GM19023 (cell line): ENCODE data around the gene MLH1.

Source experiments
- ATAC-seq: cut with Tn5 transposase; IDR thresholded peaks from one replicate; pipeline ENCODE4 v1.9.1; 2021; ENCODE audit warnings: mild to moderate bottlenecking, moderate library complexity; ENCODE audit not compliant: unreplicated experiment

MLH1 gene

DNA sequence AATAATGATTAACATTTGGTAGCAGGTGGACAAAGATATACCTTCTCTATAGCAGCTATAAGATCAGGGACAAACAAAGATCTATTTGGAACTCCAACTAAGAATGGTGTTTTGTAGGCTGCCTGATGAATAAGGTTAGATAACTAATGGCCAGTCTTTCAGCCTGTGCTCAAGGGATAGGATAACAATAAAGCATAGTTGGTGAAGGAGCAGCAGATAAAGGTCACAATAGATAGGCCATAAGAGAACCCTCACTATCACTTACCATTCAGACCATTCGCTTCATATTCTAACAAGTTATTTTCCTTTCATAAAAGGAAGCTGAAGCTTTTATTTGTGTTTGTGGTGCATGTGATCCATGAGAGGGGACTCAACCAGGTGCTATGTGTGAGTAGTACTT lies 20.2 kb upstream of the MLH1 start:
- no peak for ATAC-seq

DNA sequence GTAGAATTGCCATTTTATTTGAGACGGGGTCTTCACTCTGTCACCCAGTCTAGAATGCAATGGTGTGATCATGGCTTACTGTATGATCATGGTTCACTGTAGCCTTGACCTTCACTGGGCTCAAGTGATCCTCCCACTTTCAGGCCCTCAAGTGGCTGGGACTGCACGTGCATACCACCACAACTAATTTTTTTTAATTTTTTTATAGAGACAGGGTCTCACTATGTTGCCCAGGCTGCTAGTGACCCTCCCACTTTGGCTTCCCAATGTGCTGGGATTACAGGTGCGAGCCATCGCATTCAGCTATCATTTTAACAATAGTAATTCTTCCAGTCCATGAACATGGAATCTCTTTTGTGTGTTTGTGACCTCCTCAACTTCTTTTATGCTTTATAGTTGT lies 12.3 kb upstream of the MLH1 start:
- ATAC-seq: no peak

DNA sequence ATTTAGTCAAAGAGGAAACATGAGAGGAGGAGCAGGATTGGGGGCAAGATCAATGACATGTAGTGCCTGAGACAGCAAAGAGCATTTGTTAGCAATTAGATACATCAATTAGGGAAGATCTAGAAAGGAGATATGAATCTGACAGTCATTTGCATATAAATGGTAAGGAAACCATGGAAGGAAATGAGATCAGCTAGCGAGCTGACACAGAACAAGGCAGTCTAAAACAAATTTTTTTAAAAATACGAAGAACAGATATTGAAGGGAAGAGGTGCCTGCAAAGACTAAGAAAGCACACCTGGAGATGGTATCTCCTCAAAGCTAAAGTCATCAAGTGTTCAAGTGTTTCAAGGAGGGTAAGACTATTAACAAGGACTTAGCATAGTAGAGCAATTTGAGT lies 5.0 kb upstream of the MLH1 start:
- ATAC-seq: no peak

DNA sequence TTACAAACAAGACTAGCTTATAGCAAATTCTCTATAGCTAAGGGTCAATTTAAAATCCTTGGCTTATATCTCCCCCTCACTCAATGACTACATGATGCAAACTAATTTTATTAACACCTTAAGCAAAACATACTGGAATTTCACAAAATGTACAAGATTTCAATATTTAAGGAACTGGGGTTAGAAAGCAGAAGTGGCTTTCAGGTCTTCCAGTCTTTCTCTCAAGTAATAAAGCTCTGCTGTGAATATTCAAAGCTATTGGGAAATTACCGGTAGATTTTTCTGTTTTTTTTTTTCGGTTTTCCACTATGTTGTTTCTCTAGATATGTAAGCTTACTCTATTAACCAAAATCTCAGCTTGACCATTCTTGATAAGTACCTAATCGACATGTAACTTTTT lies 4.3 kb upstream of the MLH1 start:
- ATAC-seq: no peak

DNA sequence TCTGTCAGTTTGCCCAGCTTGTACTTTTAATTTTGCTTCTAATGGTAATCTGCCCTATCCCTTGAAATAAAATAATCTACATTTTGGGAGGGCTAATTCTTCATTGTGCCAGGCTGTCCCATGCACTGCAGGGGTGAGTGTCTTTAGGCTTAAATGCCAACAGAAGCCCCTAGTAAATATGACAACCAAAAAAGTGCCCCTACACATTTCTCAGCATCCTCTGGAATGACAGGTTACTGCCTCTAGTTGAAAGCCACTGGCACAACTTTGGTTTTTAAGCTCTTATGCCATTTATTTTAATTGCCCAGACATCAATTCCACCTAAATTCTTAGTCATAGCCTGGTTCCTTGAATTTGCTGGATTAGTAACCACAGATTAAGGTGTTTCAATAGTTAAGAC lies 3.8 kb upstream of the MLH1 start:
- ATAC-seq: no peak

DNA sequence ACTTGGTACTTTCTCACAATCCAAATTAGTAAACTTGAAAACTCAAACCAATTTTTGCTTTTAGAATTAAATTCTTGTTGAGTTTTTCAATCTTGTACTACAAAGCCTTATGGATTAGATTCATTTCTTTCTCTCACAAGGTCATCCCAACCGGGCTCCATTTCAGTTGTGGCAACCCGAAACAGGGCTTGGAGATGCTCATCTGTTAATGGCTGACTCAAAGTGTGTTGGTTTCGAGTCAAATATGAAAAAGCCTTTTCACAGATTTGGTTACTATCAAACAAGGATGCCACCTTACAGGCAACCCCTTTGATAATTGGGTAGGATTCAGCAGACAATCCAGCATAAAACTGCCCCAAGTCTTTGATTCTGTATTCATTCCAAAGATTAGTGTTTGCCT lies 2.2 kb upstream of the MLH1 start:
- ATAC-seq: no peak

DNA sequence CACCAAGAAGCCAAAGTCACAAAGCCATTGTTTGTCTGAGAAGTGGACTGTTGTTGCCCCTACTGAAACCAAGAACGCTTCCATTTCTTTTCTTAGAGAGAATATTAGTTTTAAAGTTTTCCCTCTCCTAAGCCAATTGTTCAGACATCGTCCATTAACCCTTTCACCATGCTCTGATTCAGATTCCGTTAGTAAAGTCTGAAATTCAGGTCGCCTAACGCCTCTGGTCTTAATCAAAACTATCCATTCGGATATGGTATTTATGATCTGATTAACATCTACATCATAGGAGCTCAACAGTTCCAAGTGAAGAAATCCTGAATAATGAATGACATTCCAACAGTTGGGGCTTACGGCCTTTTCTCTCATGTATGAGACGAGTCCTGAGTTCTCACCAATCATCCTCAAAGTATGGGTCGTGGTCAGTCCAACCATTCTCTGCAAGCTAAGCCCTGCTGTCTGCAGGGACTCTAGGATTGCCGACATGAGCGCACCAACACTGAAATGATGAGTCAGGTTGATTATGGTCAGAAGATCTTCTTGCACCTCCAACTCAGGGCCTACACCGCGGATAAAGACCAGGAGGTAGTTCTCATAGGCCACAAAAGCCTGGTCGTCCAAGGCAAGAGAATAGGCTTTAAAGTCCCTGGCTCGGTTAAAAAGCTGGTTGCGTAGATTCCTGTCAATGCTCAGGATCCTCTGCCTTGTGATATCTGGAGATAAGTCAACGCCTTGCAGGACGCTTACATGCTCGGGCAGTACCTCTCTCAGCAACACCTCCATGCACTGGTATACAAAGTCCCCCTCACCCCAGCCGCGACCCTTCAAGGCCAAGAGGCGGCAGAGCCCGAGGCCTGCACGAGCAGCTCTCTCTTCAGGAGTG lies 1.2 kb upstream of the MLH1 start:
- no peak for ATAC-seq

DNA sequence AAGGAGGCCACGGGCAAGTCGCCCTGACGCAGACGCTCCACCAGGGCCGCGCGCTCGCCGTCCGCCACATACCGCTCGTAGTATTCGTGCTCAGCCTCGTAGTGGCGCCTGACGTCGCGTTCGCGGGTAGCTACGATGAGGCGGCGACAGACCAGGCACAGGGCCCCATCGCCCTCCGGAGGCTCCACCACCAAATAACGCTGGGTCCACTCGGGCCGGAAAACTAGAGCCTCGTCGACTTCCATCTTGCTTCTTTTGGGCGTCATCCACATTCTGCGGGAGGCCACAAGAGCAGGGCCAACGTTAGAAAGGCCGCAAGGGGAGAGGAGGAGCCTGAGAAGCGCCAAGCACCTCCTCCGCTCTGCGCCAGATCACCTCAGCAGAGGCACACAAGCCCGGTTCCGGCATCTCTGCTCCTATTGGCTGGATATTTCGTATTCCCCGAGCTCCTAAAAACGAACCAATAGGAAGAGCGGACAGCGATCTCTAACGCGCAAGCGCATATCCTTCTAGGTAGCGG lies 452 bp upstream of the MLH1 start, which contains the start of gene EPM2AIP1:
TSS of gene EPM2AIP1 (minus strand) at position 326 of the 520 bp plus-strand sequence. CDS start at position 272, 54 bp downstream.
- peak; percentile 84 for ATAC-seq

DNA sequence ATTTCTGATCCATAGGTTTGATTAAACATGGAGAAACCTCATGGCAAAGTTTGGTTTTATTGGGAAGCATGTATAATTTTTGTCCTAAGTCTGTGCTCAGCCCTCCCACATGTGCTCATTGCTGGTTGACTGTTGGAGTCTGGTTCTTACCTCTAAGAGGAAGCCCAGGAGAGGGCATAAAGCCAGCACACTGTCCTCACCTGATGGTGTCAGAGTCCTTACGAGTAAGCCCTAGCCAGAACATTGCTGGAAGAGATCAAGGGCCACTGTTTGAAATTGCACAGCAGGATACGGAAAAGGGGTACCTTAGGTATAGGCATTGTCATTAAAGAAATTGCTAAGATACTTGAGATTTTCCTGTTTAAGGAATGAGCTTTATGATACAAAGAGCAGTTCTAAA lies 21.3 kb downstream of the MLH1 start:
- ATAC-seq: no peak

DNA sequence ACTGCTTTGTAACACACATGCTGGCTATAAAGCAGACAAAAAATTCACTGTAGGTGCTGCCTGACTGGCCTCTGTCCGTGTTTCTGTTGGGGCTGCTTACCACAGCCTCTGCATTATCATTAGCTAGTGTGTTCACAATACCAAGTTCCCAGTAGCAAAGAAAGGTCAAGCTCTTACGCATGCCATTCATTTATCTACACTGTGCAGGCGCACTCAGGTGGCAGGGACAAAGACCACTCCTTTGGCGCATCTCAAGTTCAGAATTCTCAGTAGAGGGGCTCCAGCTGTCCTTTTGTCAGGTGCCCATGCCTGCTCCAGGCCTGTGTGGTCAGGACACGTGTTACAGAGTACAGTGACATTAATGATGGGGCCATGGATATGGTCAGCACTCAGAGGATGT lies 22.3 kb downstream of the MLH1 start:
- ATAC-seq: no peak

DNA sequence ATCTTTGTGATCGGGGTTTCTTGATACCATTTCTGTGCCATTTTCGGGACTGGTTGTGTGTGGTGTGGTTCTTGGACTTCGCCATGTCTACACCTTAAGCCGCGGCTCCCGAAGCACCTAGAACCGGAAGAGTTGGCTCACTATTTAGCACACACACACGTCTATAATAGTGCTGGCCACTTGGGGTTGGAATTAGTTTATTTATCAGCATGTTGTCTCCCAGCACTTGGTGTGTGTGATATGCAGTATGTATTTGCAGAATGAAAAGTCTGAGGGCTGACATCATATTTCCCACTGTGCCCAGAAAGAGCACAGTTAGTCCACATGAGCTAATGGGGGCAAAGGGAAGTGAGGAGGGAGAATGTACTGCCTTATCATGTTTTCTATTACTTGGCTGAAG lies 23.6 kb downstream of the MLH1 start:
- no peak for ATAC-seq

DNA sequence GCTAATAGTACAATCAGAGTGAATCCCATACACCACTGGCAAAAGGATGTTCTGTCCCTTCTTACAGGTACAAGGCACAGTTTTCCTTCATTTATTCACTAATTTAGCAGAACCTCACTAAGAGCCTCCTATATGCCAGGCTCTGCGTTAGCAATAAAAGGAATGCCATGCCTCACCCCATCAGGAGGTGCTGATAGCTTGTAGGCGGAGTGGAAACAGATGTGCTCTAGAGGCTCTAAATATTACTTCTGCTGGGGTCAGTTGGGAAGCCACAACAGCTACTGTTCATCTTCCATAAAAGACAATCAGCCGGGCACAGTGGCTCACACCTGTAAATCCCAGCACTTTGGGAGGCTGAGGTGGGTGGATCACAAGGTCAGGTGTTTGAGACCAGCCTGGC lies 24.4 kb downstream of the MLH1 start:
- ATAC-seq: no peak

DNA sequence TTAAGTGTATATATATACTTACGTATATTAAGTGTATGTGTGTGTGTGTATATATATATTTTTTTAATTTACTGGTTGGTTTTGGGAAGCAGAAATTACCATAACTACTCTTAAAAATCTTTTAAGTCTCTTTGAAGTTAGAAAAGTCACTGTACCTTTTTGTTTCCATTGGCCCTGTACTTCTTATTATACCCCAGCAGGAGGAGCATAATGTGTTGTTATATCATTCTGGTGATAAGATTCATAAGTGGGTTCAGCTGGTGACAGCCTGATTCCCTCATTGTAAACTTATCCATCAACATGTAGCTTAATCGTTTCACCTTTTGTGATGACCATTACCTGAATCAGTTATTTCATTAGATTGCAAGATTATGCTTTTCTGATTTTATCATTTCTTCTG lies 30.8 kb downstream of the MLH1 start:
- ATAC-seq: no peak

DNA sequence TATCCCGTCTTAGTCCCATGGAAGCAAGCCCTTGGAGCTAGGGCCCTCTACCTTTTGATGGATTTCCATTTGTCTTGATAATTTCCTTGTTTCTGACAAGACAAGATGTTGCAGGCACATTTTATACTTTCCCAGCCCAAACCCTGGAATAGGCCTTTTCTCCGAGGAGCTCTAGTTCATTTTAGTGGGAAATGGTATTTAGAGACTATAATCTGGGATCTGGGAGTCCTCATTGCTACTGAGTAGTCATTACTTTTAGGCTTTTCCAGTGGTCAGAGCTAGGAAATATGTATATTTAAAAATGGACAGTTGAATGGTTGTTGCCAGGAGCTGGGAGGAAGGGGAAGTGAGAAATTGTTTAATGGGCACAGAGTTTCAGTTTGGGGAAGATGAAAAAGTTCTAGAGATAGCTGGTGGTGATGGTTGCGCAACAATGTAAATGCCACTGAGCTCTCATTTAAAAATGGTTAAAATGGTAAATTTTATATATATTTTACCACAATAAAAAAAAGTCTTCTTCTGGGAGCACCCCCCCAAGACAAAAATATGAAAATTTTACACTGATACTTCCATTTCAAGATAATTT lies 31.6 kb downstream of the MLH1 start:
- no peak for ATAC-seq

DNA sequence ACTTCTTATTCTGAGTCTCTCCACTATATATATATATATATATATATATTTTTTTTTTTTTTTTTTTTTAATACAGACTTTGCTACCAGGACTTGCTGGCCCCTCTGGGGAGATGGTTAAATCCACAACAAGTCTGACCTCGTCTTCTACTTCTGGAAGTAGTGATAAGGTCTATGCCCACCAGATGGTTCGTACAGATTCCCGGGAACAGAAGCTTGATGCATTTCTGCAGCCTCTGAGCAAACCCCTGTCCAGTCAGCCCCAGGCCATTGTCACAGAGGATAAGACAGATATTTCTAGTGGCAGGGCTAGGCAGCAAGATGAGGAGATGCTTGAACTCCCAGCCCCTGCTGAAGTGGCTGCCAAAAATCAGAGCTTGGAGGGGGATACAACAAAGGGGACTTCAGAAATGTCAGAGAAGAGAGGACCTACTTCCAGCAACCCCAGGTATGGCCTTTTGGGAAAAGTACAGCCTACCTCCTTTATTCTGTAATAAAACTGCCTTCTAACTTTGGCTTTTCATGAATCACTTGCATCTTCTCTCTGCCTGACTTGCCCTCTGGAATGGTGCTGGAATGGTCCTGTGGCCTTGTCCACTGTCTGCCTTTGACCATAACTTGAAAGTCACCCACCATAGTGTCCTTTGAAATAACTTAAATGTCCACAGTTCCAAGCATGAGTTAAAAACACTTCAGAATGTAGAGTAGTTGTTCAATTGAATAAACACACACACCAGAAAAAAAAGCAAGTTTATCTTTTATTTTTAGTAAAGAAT lies 32.4 kb downstream of the MLH1 start:
- no peak for ATAC-seq

DNA sequence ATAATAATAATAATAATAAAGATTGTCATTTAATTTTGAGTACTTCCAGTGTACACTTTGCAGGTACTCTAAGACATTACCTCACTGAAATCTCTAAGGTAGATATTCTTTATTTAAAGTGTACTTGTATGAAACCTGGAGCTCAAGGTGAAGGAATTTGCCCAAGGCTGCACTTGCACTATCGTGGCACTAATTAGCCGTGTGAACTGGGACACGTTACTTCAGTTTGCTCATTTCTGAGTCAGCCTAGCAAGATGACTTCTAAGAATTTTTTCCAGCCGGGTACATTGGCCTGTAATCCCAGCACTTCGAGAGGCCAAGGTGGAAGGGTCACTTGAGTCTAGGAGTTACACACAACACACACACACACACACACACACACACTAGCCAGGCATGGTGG lies 33.5 kb downstream of the MLH1 start:
- ATAC-seq: no peak

DNA sequence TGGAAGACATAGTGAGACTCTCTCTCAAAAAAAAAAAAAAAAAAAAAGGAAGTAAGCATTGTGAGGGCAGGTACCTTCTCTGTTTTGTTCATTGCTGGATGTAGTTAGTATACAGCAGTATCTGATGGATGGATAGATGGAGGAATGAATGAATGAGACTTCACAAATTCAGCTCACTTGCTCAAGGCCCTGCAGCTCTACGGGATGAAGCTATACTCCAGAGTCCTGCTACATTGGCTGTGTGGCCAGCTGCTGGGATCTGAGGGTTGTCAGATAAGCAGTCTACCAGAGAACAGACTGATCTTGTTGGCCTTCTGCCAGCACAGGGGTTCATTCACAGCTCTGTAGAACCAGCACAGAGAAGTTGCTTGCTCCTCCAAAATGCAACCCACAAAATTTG lies 35.0 kb downstream of the MLH1 start:
- ATAC-seq: no peak

DNA sequence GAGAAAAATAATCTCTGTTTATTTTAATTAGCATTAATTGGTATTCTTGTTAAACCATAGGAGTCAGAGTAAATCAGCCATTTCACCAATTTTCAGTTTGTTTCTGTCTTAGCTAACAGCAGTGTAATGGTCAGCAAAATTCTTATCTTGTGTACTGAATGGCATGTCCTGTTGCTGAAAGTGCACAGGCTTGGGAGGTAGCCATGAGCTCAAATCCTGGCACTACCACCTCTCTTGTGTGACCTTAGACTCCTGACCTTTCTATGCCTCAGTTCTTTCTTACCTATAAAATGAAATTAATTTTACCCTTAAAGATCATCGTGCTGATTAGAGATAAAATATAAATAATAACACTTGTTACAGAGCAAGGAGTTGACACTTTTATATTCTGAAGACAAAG lies 35.8 kb downstream of the MLH1 start:
- ATAC-seq: no peak

DNA sequence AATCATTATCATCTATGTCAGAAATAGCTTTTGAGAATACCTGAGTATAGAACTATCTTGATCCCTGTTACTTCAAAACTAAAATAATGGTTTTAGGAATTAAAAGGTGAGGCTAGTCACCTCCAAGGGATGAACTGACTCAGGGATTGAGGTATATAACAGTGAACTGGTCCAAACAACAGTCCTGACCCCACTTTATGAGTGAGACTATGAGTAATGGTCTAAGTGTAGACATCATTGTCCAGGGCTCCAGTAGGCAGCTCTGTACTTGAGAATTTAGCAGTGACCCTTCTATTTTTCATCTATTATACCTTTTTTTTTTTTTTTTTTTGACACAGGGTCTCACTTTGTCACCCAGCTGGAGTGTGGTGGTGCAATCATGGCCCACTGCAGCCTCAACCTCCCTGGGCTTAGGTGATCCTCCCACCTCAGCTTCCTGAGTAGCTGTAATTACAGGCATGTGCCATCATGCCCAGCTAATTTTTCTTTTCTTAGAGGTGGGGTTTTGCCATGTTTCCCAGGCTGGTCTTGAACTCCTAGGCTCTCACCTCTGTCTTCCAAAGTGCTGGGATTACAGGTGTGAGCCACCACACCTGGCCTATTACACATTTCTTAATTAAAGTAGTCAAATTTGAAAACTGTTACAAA lies 36.3 kb downstream of the MLH1 start:
- ATAC-seq: no peak

DNA sequence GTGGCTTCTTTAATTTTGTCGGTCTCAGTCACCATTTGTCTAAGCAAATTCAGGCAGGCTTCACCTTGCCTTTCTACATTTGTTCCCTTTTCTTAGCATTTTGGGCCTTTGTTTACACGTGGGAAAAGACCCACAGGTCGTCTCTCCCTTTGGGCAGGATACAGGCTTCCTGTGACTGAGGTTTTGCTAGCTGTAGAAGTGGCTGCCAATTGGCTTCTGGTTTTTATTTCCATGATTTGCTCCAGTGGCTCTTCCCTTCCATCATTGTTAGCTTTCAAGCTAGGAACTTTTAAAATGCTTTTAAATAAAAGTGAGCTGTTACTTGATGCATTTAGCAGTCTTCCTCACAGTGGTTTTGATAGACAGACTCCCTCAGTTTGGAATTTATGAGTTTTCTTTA lies 37.3 kb downstream of the MLH1 start:
- no peak for ATAC-seq

DNA sequence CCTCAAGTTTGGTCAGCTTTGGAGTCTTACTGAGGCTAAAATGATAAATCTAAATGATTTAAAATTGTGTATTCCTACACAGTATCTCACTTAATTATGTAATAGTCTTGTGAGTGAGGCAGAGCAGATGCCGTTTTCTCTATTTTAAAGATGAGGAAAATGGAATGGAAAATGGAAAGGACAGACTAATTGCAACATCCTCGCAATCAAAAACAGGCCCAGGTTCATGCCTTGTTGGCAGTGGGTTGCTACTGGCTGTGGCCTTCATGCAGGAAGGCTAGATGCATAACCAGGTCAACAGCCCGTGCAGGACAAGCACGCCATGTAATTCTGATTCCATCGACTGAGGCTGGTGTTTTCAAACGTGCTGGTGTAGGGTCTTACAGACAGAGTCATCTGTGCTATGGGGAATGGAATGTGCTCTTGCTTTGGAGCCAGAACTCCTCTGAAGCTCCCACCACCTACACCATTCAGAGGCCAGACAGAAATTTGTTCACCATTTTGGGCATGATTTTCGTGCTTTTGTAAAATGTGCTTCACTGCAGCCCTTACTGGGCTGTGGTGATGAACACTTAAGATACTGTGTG lies 37.9 kb downstream of the MLH1 start:
- no peak for ATAC-seq
